BLaER1 (cell line): ENCODE results near the gene NPTX1.
A peak's percentile ranks its signal among the peaks of the same experiment; 100 is the strongest.

Source experiments
- H3K27ac ChIP-seq: shearing (Covaris generic); formaldehyde crosslinking; 2 replicates; pipeline ENCODE4 v1.8.1; 2022
- H3K27me3 ChIP-seq: shearing (Covaris generic); formaldehyde crosslinking; 2 replicates; pipeline ENCODE4 v1.8.1; 2022
- H3K36me3 ChIP-seq: shearing (Covaris generic); formaldehyde crosslinking; 2 replicates; pipeline ENCODE4 v1.8.1; 2022
- H3K4me1 ChIP-seq: shearing (Covaris generic); formaldehyde crosslinking; 2 replicates; pipeline ENCODE4 v1.8.1; 2022
- H3K4me2 ChIP-seq: shearing (Covaris generic); formaldehyde crosslinking; 2 replicates; pipeline ENCODE4 v1.8.1; 2022
- H3K4me3 ChIP-seq: shearing (Covaris generic); formaldehyde crosslinking; 2 replicates; pipeline ENCODE4 v1.8.1; 2022
- H3K9ac ChIP-seq: shearing (Covaris generic); formaldehyde crosslinking; 2 replicates; pipeline ENCODE4 v1.8.1; 2022
- H3K9me3 ChIP-seq: shearing (Covaris generic); formaldehyde crosslinking; 2 replicates; pipeline ENCODE4 v1.8.1; 2022
- H4K20me1 ChIP-seq: shearing (Covaris generic); formaldehyde crosslinking; 2 replicates; pipeline ENCODE4 v1.8.1; 2022
- Cebpa-rat ChIP-seq: shearing (Covaris generic); IDR thresholded peaks from 2 replicates; pipeline ENCODE4 v1.8.1; 2022

NPTX1 gene

GRCh38 chr17:80494547-80494946 lies 18.1 kb upstream of the NPTX1 start:
- Histone ChIP-seq H3K4me2 (no peak overlapping the region), H3K4me1 (peaks cover 29% of the 10 kb centered on the region), H3K36me3 (no peaks in the 10 kb centered on the region; the same call in 1 of the 2 replicates), H3K9me3 (no peaks in the 10 kb centered on the region), H3K9ac (no peak overlapping the region), H4K20me1 (no peaks in the 10 kb centered on the region), H3K27ac (no peak overlapping the region), H3K27me3 (no peaks in the 10 kb centered on the region), H3K4me3 (no peak overlapping the region)
- no peak for TF ChIP-seq Cebpa-rat

DNA sequence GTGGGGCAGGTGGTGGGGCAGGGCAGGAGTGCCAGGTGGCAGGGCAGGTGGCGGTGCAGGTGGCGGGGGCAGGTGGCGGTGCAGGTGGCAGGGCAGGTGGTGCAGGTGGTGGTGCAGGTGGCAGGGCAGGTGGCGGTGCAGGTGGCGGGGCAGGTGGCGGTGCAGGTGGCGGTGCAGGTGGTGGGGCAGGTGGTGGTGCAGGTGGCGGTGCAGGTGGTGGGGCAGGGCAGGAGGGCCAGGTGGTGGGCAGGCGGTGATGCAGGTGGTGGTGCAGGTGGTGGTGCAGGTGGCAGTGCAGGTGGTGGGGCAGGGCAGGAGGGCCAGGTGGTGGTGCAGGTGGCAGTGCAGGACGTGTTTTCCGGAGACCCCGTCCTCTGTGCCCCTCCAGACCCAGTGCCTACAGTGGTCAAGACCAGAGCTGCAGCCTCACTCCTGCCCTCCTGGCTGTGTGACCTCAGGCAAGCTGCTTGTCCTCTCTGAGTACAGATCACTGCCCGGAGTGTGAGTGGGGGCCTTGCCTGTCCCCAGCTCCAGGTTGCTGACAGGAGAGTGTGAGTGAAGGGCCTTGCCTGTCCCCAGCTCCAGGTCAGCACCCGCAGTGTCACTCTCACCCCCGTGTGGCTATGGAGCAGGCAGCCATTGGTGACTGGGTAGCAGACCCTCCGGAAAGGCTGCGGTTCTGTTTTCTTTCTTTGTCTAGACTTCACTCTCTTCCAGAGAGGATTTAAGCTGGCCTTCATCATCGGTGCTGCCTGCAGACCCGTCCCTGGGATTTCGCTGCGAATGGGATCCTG lies 16.1 kb upstream of the NPTX1 start:
- Histone ChIP-seq H4K20me1 (no peaks in the 10 kb centered on the region), H3K4me1 (peaks cover 15% of the 10 kb centered on the region), H3K36me3 (no peaks in the 10 kb centered on the region; the same call in 1 of the 2 replicates), H3K9ac (no peak overlapping the region), H3K27me3 (no peaks in the 10 kb centered on the region), H3K4me2 (no peak overlapping the region), H3K27ac (no peak overlapping the region), H3K4me3 (no peak overlapping the region), H3K9me3 (no peaks in the 10 kb centered on the region)
- no peak for TF ChIP-seq Cebpa-rat

GRCh38 chr17:80491478-80492342 lies 15.3 kb upstream of the NPTX1 start:
- Histone ChIP-seq H3K4me2 (no peak overlapping the region), H3K36me3 (no peaks in the 10 kb centered on the region; the same call in 1 of the 2 replicates), H3K9ac (no peak overlapping the region), H3K27me3 (no peaks in the 10 kb centered on the region), H3K27ac (no peak overlapping the region), H3K9me3 (no peaks in the 10 kb centered on the region), H3K4me3 (no peak overlapping the region), H4K20me1 (no peaks in the 10 kb centered on the region), H3K4me1 (peaks cover 23% of the 10 kb centered on the region)
- no peak for TF ChIP-seq Cebpa-rat

GRCh38 chr17:80487511-80487910 lies 11.1 kb upstream of the NPTX1 start:
- H3K27ac ChIP-seq = peak overlapping the region; percentile 80; the same call in 1 of the 2 replicates
- H4K20me1 ChIP-seq = no peaks in the 10 kb centered on the region
- H3K36me3 ChIP-seq = no peaks in the 10 kb centered on the region
- no peak for TF ChIP-seq Cebpa-rat
- peak overlapping the region; percentile 78 for H3K4me2 ChIP-seq
- H3K4me1 ChIP-seq = peaks cover 62% of the 10 kb centered on the region
- H3K27me3 ChIP-seq = peaks cover 2% of the 10 kb centered on the region; the same call in 1 of the 2 replicates
- peak overlapping the region; percentile 76 for H3K9ac ChIP-seq
- no peaks in the 10 kb centered on the region for H3K9me3 ChIP-seq
- H3K4me3 ChIP-seq = peak overlapping the region; percentile 39; the same call in 1 of the 2 replicates

DNA sequence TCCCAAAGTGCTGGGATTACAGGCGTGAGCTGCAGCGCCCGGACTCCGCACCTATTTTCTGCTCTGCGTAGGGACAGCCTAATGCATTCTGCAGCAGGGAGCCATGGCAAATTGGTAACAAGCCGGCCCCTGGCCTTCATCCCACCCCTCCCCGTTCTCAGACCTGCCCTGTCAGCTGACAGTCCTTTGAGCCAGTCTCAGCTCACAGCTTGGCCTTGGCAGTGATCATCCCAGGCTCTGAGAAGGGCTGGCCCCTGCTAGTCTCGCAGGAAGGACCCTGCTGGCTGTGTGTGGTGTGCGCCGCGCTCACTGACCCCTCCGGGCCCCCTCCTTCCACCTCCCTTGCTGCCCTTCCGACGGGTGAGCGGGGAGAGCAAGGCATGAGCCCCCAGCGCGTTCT lies 10.3 kb upstream of the NPTX1 start:
- Histone ChIP-seq H3K9me3 (no peaks in the 10 kb centered on the region), H3K4me2 (peak overlapping the region; percentile 78), H3K4me1 (peaks cover 70% of the 10 kb centered on the region), H3K9ac (peak overlapping the region; percentile 76), H3K36me3 (no peaks in the 10 kb centered on the region), H3K4me3 (peak overlapping the region; percentile 39; the same call in 1 of the 2 replicates), H3K27me3 (peaks cover 10% of the 10 kb centered on the region), H4K20me1 (no peaks in the 10 kb centered on the region), H3K27ac (peak overlapping the region; percentile 80)
- TF ChIP-seq Cebpa-rat = no peak

DNA sequence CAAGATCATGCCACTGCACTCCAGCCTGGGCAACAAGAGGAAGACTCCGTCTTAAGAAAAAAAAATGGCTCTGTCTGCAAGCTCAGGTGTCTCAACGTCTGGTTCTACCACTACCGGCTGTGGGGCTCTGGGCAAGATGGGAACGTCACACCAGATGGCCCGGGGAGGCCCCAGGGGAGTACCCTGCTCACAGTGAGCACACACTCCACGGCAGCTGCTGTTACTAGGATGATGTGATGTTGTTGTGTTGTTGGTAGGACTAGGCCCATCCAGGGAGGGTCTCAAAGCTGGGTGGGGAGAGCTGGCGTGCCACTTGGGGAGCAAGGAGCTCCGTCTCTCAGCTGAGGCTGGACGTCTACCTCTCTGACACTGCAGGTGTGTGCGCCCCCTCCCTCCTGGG lies 9.4 kb upstream of the NPTX1 start:
- Histone ChIP-seq H3K4me3 (peak overlapping the region; percentile 39; the same call in 1 of the 2 replicates), H3K27me3 (peaks cover 18% of the 10 kb centered on the region), H3K4me2 (peak overlapping the region; percentile 78), H4K20me1 (no peaks in the 10 kb centered on the region), H3K4me1 (peaks cover 76% of the 10 kb centered on the region), H3K9ac (peak overlapping the region; percentile 76), H3K36me3 (no peaks in the 10 kb centered on the region), H3K27ac (peak overlapping the region; percentile 80), H3K9me3 (no peaks in the 10 kb centered on the region)
- no peak for TF ChIP-seq Cebpa-rat

DNA sequence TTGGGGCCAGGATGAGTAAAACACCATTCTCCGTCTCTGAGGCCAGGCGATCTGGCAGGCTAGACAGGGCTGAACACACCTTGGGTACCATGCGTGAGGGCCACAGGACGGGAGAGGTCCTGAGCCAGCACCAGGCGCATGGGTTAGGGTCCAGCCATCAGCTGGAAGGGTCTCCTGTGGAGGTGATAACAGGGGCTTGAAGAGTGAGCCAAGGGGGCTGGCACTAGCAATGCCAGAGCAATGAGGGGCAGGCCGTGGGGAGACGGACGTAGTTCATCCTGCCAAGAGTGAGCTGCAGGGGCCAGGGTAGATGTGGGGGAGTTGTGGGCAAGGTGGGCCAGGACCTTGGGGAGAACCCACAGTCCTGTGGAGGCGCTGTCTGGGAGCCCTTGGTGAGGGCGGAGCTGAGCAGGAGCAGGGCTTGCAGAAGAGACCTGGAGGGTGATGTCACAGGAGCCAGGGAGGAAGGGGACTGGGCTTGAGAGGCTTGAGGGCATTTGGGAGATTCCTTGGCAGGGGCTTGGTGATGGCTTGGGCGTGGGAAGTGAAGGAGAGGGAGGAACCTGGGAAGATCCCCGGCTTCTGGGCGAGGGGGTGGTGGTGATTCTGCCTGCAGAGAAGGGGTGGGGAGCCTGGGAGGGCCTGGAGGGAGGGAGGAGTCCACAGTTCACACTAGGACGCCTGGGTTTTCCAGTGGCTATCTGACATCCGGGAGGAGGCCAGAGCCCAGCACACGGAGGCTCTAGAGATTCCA lies 6.3 kb upstream of the NPTX1 start:
- peaks cover 85% of the 10 kb centered on the region for H3K4me1 ChIP-seq
- peaks cover 49% of the 10 kb centered on the region for H3K27me3 ChIP-seq
- peaks cover 16% of the 10 kb centered on the region for H4K20me1 ChIP-seq
- no peaks in the 10 kb centered on the region for H3K9me3 ChIP-seq
- no peak overlapping the region for H3K4me3 ChIP-seq
- no peak for TF ChIP-seq Cebpa-rat
- no peak overlapping the region for H3K27ac ChIP-seq
- H3K4me2 ChIP-seq = peak overlapping the region; percentile 78; the same call in 1 of the 2 replicates
- H3K36me3 ChIP-seq = no peaks in the 10 kb centered on the region
- H3K9ac ChIP-seq = no peak overlapping the region

DNA sequence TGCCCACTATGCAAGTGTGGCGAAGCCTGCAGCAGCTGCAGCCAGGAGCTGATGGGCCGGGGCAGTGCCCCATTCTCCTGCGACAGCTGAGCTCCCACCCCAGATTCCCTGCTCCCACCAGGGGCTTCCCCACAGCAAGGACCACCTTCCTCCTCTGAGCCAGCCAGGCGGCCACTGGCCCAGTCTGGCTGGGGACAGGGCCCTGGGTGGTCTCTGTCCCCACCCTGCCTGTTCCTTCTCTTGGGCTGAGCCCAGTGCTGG lies 5.6 kb upstream of the NPTX1 start:
- peaks cover 24% of the 10 kb centered on the region for H4K20me1 ChIP-seq
- peaks cover 57% of the 10 kb centered on the region for H3K27me3 ChIP-seq
- no peak for TF ChIP-seq Cebpa-rat
- H3K36me3 ChIP-seq = no peaks in the 10 kb centered on the region
- peaks cover 85% of the 10 kb centered on the region for H3K4me1 ChIP-seq
- peak overlapping the region; percentile 78 for H3K4me2 ChIP-seq
- H3K9ac ChIP-seq = no peak overlapping the region
- H3K27ac ChIP-seq = no peak overlapping the region; the same call in 1 of the 2 replicates
- H3K9me3 ChIP-seq = no peaks in the 10 kb centered on the region
- no peak overlapping the region; the same call in 1 of the 2 replicates for H3K4me3 ChIP-seq

DNA sequence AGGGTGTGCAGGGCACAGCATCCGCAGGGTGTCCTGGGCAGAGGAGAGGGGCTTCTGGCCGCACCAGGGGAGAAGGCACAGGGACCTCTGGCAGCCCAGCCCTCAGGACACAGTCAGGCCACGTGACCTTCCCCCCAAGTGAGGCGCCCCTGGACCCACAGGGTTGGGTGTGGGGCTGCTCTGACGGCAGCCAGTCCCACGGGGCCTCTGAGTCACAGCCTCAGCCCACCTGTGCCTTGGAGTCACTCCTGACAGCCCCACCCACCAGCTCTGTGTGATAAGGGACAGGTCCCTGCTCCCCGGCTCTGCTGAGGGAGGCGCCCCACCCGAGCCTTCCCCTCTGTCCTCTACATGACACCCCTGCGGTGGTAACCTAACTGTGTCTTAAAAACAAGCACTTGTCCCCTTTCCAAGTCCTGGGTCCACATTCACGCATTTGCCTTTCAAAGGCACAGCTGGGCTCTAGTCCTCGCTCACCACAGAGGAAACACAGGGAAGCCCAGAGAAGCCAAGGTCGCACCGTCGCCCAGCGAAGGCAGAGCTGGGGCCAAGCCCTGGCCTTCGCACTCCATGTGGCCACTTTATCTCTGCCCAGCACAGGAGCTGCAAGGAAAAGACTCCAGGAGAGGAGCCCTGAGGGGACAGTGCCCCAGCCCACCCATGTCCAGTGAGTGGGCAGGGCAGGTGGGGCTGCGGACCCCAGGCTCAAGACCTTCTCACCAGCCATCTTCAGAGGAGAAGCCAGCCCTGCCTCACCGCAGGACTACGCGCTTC lies 5.1 kb upstream of the NPTX1 start:
- Histone ChIP-seq H4K20me1 (peaks cover 26% of the 10 kb centered on the region), H3K27me3 (peaks cover 62% of the 10 kb centered on the region), H3K9me3 (no peaks in the 10 kb centered on the region), H3K4me1 (peaks cover 83% of the 10 kb centered on the region), H3K4me2 (peak overlapping the region; percentile 78), H3K27ac (no peak overlapping the region; the same call in 1 of the 2 replicates), H3K36me3 (no peaks in the 10 kb centered on the region), H3K9ac (0 out of 2 replicates have a peak overlapping the region, but pooled peaks have one; percentile 2), H3K4me3 (no peak overlapping the region; the same call in 1 of the 2 replicates)
- no peak for TF ChIP-seq Cebpa-rat
